ENCODE results near the gene TMEM231. TPM values are rescaled to one million over a fixed set of nuclear protein-coding genes. Genes with fewer than 3 reads are reported as not detected.
"Not testable (repeated sequence)": the region's sequence is repeated elsewhere in the genome, so short reads cannot be mapped to it uniquely, and the experiment has no call there.

TMEM231 gene
- total RNA-seq, 1 experiment from 2014 or later = 9.0 TPM

- no peak for ATAC-seq
- DNase-seq (ENCODE audit: low read depth, low spot score) = no peak
- in situ Hi-C loops (cut with HindIII; ENCODE audit: low pct_unique_long_range_greater_than_20kb, low sequenced_read_pairs) = no loop called here
- Histone ChIP-seq H3K27ac (ENCODE audit: low read length) (no peak overlapping the region), H3K4me1 (ENCODE audit: control insufficient read depth, insufficient read depth, low read length) (no peaks in the 10 kb centered on the region), H3K36me3 (ENCODE audit: control insufficient read depth, insufficient read depth, low read length) (no peaks in the 10 kb centered on the region), H3K9me3 (ENCODE audit: control insufficient read depth, insufficient read depth, low read depth, low read length) (no peaks in the 10 kb centered on the region), H3K4me3 (ENCODE audit: low read depth in 2 of 2, low read length in 2 of 2) (no peak overlapping the region), H3K27me3 (ENCODE audit: control insufficient read depth, insufficient read depth, low read length) (no peaks in the 10 kb centered on the region)
- ChIA-PET POLR2A (no interaction called here), CTCF (no interaction called here)
- no peak for TF ChIP-seq CTCF (IDR thresholded peaks at IDR 0.05)
- no peak for TF ChIP-seq REST (IDR thresholded peaks at IDR 0.05; ENCODE audit: insufficient read depth in 1 of 2, low read depth in 2 of 2, low read length in 1 of 2)
- TF ChIP-seq SIN3A (IDR thresholded peaks at IDR 0.05; ENCODE audit: borderline replicate concordance, insufficient read depth, low read depth, low read length) = no peak
- no peak for TF ChIP-seq TCF7L2 (IDR thresholded peaks at IDR 0.05; ENCODE audit: low read depth, low read length)
- no peak for TF ChIP-seq POLR2AphosphoS5 (IDR thresholded peaks at IDR 0.05; ENCODE audit: low read depth, low read length)
- BruUV-seq (replicated peaks) = no TSS peak
- intact Hi-C loops (cut with micrococcal nuclease; ENCODE audit: unreplicated experiment) = no loop called here
Measured at GRCh38 chr16:75546293-75546692, 9.8 kb downstream of the TMEM231 start.

GRCh38 chr16:75545879-75546278 is 10.2 kb downstream of the TMEM231 start:
- DNase-seq (ENCODE audit: low read depth, low spot score); H3K36me3 ChIP-seq (ENCODE audit: control insufficient read depth, insufficient read depth, low read length); in situ Hi-C loops (cut with HindIII; ENCODE audit: low pct_unique_long_range_greater_than_20kb, low sequenced_read_pairs); H3K4me1 ChIP-seq (ENCODE audit: control insufficient read depth, insufficient read depth, low read length); BruUV-seq (replicated peaks); ATAC-seq; H3K27me3 ChIP-seq (ENCODE audit: control insufficient read depth, insufficient read depth, low read length); H3K9me3 ChIP-seq (ENCODE audit: control insufficient read depth, insufficient read depth, low read depth, low read length); intact Hi-C loops (cut with micrococcal nuclease; ENCODE audit: unreplicated experiment); H3K27ac ChIP-seq (ENCODE audit: low read length); POLR2A ChIA-PET; CTCF ChIA-PET; H3K4me3 ChIP-seq (ENCODE audit: low read depth in 2 of 2, low read length in 2 of 2): not testable (repeated sequence)

- H3K27ac ChIP-seq (ENCODE audit: low read length); in situ Hi-C loops (cut with HindIII; ENCODE audit: low pct_unique_long_range_greater_than_20kb, low sequenced_read_pairs); ATAC-seq; H3K27me3 ChIP-seq (ENCODE audit: control insufficient read depth, insufficient read depth, low read length); BruUV-seq (replicated peaks); H3K4me1 ChIP-seq (ENCODE audit: control insufficient read depth, insufficient read depth, low read length); H3K36me3 ChIP-seq (ENCODE audit: control insufficient read depth, insufficient read depth, low read length); CTCF ChIA-PET; DNase-seq (ENCODE audit: low read depth, low spot score); H3K9me3 ChIP-seq (ENCODE audit: control insufficient read depth, insufficient read depth, low read depth, low read length); intact Hi-C loops (cut with micrococcal nuclease; ENCODE audit: unreplicated experiment); POLR2A ChIA-PET; H3K4me3 ChIP-seq (ENCODE audit: low read depth in 2 of 2, low read length in 2 of 2): not testable (repeated sequence)
Measured at GRCh38 chr16:75542462-75542861, 13.6 kb downstream of the TMEM231 start.
